GM18517 (cell line): ENCODE data around the gene CCNYL1.
"Not testable (repeated sequence)": the region's sequence is repeated elsewhere in the genome, so short reads cannot be mapped to it uniquely, and the experiment has no call there.

ENCODE experiments used
- ATAC-seq: cut with Tn5 transposase; IDR thresholded peaks from one replicate; pipeline ENCODE4 v1.9.1; 2021; ENCODE audit warnings: mild to moderate bottlenecking, moderate library complexity; ENCODE audit not compliant: unreplicated experiment

CCNYL1 gene

GRCh38 chr2:207696911-207697310 is 14.5 kb upstream of the CCNYL1 start:
- ATAC-seq: not testable (repeated sequence)

GRCh38 chr2:207697411-207697810 is 14.0 kb upstream of the CCNYL1 start:
- no peak for ATAC-seq

- ATAC-seq: no peak
Measured at GRCh38 chr2:207698301-207698700, 13.1 kb upstream of the CCNYL1 start.

GRCh38 chr2:207704078-207704477 is 7.4 kb upstream of the CCNYL1 start:
- no peak for ATAC-seq

- no peak for ATAC-seq
Measured at GRCh38 chr2:207704671-207705070, 6.8 kb upstream of the CCNYL1 start.

- ATAC-seq: no peak
Measured at GRCh38 chr2:207706936-207707860, 4.2 kb upstream of the CCNYL1 start.

GRCh38 chr2:207711750-207712530 is 500 bp downstream of the CCNYL1 start:
- peak; percentile 11 for ATAC-seq

- no peak for ATAC-seq
Measured at GRCh38 chr2:207716056-207716455, 4.6 kb downstream of the CCNYL1 start.

GRCh38 chr2:207718521-207718920 is 7.1 kb downstream of the CCNYL1 start:
- ATAC-seq: no peak

GRCh38 chr2:207719008-207719407 is 7.6 kb downstream of the CCNYL1 start:
- ATAC-seq: no peak

- not testable (repeated sequence) for ATAC-seq
Measured at GRCh38 chr2:207719655-207720054, 8.2 kb downstream of the CCNYL1 start.

GRCh38 chr2:207720517-207721187 is 9.2 kb downstream of the CCNYL1 start:
- ATAC-seq: no peak

- no peak for ATAC-seq
Measured at GRCh38 chr2:207722773-207723424, 11.5 kb downstream of the CCNYL1 start.

- ATAC-seq: not testable (repeated sequence)
Measured at GRCh38 chr2:207723425-207723787, 12.0 kb downstream of the CCNYL1 start.

- ATAC-seq: peak; percentile 50
Measured at GRCh38 chr2:207724113-207724512, 12.7 kb downstream of the CCNYL1 start.

GRCh38 chr2:207725873-207726578 is 14.6 kb downstream of the CCNYL1 start:
- ATAC-seq: no peak

- no peak for ATAC-seq
Measured at GRCh38 chr2:207727261-207727660, 15.8 kb downstream of the CCNYL1 start.

GRCh38 chr2:207729465-207729998 is 18.1 kb downstream of the CCNYL1 start:
- no peak for ATAC-seq

GRCh38 chr2:207731138-207731537 is 19.7 kb downstream of the CCNYL1 start:
- ATAC-seq: no peak
